Astrocyte (in vitro differentiated cells and primary cell): ENCODE data around the gene DNAAF8. TPM values are rescaled to one million over a fixed set of nuclear protein-coding genes. Genes with fewer than 3 reads are reported as not detected.

Experiments
- DNase-seq: peaks from one replicate; pipeline ENCODE4 v3.0.0-alpha.2; 2010; ENCODE audit warnings: low read depth
- FAIRE-seq: peaks from 2 replicates; lab custom pipeline; 2011; peaks lifted over from hg19 to GRCh38; lab: Jason Lieb, UNC
- H2AFZ ChIP-seq: 2 replicates; pipeline ENCODE4 v1.6.0; 2012; ENCODE audit warnings: low read depth, low read length, inconsistent platforms
- H3K27ac ChIP-seq: 2 replicates; pipeline ENCODE4 v1.5.1; 2011; ENCODE audit warnings: low read depth, low read length, inconsistent platforms
- H3K27me3 ChIP-seq: 2 replicates; pipeline ENCODE4 v1.6.0; 2011; ENCODE audit warnings: low read length, inconsistent platforms; ENCODE audit not compliant: insufficient read depth
- H3K36me3 ChIP-seq: 2 replicates; pipeline ENCODE4 v1.5.1; 2011; ENCODE audit warnings: low read length, inconsistent platforms; ENCODE audit not compliant: insufficient read depth
- H3K4me1 ChIP-seq: 2 replicates; pipeline ENCODE4 v1.5.1; 2011; ENCODE audit warnings: low read length, inconsistent platforms; ENCODE audit not compliant: insufficient read depth
- H3K4me2 ChIP-seq: 2 replicates; pipeline ENCODE4 v1.6.0; 2012; ENCODE audit warnings: low read length, inconsistent platforms
- H3K4me3 ChIP-seq: 2 replicates; pipeline ENCODE4 v1.5.1; 2011; ENCODE audit warnings: low read depth, mild to moderate bottlenecking, low read length, inconsistent platforms; ENCODE audit not compliant: insufficient read depth
- H3K79me2 ChIP-seq: 2 replicates; pipeline ENCODE4 v1.6.0; 2012; ENCODE audit warnings: mild to moderate bottlenecking, low read length, inconsistent platforms; ENCODE audit not compliant: insufficient read depth
- H3K9ac ChIP-seq: 2 replicates; pipeline ENCODE4 v1.6.0; 2012; ENCODE audit warnings: mild to moderate bottlenecking, low read length, inconsistent platforms
- H3K9me3 ChIP-seq: 2 replicates; pipeline ENCODE4 v1.5.1; 2012; ENCODE audit warnings: low read depth, mild to moderate bottlenecking, low read length, inconsistent platforms; ENCODE audit not compliant: insufficient read depth
- H4K20me1 ChIP-seq: 2 replicates; pipeline ENCODE4 v1.6.0; 2012; ENCODE audit warnings: low read length, inconsistent platforms; ENCODE audit not compliant: insufficient read depth
- H3K27ac Mint-ChIP-seq: one replicate; pipeline ENCODE4 v1.8.0; 2021; ENCODE audit warnings: mild to moderate bottlenecking, mixed read lengths; ENCODE audit not compliant: unreplicated experiment
- H3K27me3 Mint-ChIP-seq: one replicate; pipeline ENCODE4 v1.8.0; 2021; ENCODE audit warnings: low read depth, mixed read lengths; ENCODE audit not compliant: unreplicated experiment
- H3K36me3 Mint-ChIP-seq: one replicate; pipeline ENCODE4 v1.8.0; 2021; ENCODE audit warnings: low read depth, mixed read lengths; ENCODE audit not compliant: unreplicated experiment
- H3K4me1 Mint-ChIP-seq: one replicate; pipeline ENCODE4 v1.8.0; 2021; ENCODE audit warnings: low read depth, mixed read lengths; ENCODE audit not compliant: unreplicated experiment
- H3K4me3 Mint-ChIP-seq: one replicate; pipeline ENCODE4 v1.8.0; 2021; ENCODE audit warnings: mild to moderate bottlenecking, moderate library complexity, mixed read lengths; ENCODE audit not compliant: unreplicated experiment
- H3K9me3 Mint-ChIP-seq: one replicate; pipeline ENCODE4 v1.8.0; 2021; ENCODE audit warnings: mild to moderate bottlenecking, mixed read lengths; ENCODE audit not compliant: unreplicated experiment
- EZH2 ChIP-seq: IDR thresholded peaks from 2 replicates; pipeline ENCODE4 v1.6.1; 2012; ENCODE audit warnings: mild to moderate bottlenecking, low read length, inconsistent platforms; ENCODE audit not compliant: insufficient read depth
- total RNA-seq: library from RNA; stranded (reverse); gene quantifications from 2 replicates; pipeline ENCODE4 v1.2.1, GENCODE V29; 2021
- TF ChIP-seq, protein P1 (sequence below): IDR thresholded peaks from 2 replicates; pipeline ENCODE4 v1.5.1; 2011; ENCODE audit warnings: low read depth, mild to moderate bottlenecking, inconsistent platforms, low read length, moderate library complexity; ENCODE audit not compliant: insufficient read depth

DNAAF8 gene
- total RNA-seq, 1 donor from 2014 or later: 2.7 TPM

DNA sequence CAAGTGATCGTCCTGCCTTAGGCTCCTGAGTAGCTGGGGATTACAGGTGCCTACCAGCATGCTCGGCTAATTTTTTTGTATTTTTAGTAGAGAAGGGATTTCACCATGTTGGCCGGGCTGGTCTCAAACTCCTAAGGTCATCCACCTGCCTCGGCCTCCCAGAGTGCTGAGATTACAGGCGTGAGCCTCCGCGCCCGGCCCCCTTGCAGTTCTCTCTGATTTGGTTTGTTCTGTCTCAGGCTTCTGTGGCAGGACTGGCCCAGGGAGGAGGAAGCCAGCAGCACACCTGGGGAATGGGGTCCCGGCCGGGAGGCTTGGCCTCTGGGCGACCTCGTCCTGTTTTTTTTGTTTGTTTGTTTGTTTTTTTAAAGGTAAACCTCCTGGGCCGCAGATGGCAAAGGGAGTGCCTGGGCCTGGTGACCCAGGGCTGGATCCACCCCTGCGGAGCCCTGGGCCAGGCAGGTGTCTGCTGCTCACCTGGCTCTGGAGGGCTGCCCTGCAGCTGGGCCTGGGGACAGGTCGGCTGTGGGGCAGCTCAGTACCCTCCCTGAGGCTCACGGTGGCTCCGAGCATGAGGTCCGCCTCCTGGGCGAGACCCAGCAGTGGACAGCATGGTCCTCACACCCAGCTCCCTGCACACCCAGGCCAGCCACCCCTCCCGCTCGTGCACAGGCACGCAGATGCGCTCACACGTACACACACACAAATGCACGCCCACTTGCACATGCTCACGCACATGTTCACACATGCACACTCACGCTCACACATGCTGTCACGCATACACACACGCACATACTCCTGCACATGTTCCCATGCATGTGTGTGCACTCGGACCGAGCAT lies 44.3 kb upstream of the DNAAF8 start:
- Mint-ChIP-seq H3K4me3 (no peak overlapping the region), H3K36me3 (peaks cover 2% of the 10 kb centered on the region), H3K9me3 (no peaks in the 10 kb centered on the region), H3K27ac (no peak overlapping the region), H3K27me3 (no peaks in the 10 kb centered on the region), H3K4me1 (peaks cover under 1% of the 10 kb centered on the region)
- no peaks in the 10 kb centered on the region for H3K27me3 ChIP-seq
- peaks cover 9% of the 10 kb centered on the region for H4K20me1 ChIP-seq
- no peaks in the 10 kb centered on the region for H3K36me3 ChIP-seq
- no peak overlapping the region for H3K4me2 ChIP-seq
- H3K4me3 ChIP-seq: no peak overlapping the region
- H3K79me2 ChIP-seq: peaks cover 10% of the 10 kb centered on the region
- H3K9me3 ChIP-seq: no peaks in the 10 kb centered on the region
- DNase-seq: no peak
- no peak overlapping the region for H2AFZ ChIP-seq
- no peak for TF ChIP-seq EZH2
- TF ChIP-seq, protein P1, sequence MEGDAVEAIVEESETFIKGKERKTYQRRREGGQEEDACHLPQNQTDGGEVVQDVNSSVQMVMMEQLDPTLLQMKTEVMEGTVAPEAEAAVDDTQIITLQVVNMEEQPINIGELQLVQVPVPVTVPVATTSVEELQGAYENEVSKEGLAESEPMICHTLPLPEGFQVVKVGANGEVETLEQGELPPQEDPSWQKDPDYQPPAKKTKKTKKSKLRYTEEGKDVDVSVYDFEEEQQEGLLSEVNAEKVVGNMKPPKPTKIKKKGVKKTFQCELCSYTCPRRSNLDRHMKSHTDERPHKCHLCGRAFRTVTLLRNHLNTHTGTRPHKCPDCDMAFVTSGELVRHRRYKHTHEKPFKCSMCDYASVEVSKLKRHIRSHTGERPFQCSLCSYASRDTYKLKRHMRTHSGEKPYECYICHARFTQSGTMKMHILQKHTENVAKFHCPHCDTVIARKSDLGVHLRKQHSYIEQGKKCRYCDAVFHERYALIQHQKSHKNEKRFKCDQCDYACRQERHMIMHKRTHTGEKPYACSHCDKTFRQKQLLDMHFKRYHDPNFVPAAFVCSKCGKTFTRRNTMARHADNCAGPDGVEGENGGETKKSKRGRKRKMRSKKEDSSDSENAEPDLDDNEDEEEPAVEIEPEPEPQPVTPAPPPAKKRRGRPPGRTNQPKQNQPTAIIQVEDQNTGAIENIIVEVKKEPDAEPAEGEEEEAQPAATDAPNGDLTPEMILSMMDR: no peak
- no peak overlapping the region for H3K27ac ChIP-seq
- H3K4me1 ChIP-seq: peaks cover 8% of the 10 kb centered on the region
- no peak overlapping the region for H3K9ac ChIP-seq
- no peak for FAIRE-seq

GRCh38 chr16:4690946-4691665 lies 43.2 kb upstream of the DNAAF8 start:
- Histone ChIP-seq H3K9me3 (no peaks in the 10 kb centered on the region), H3K79me2 (peaks cover 16% of the 10 kb centered on the region), H3K27me3 (no peaks in the 10 kb centered on the region), H3K36me3 (peaks cover 8% of the 10 kb centered on the region), H2AFZ (no peak overlapping the region), H3K4me2 (no peak overlapping the region), H4K20me1 (peaks cover 19% of the 10 kb centered on the region), H3K9ac (no peak overlapping the region), H3K4me1 (peaks cover 10% of the 10 kb centered on the region), H3K27ac (no peak overlapping the region), H3K4me3 (no peak overlapping the region)
- TF ChIP-seq EZH2: no peak
- TF ChIP-seq, protein P1: no peak
- no peak overlapping the region for H3K27ac Mint-ChIP-seq
- peaks cover 3% of the 10 kb centered on the region for H3K36me3 Mint-ChIP-seq
- no peaks in the 10 kb centered on the region for H3K27me3 Mint-ChIP-seq
- H3K9me3 Mint-ChIP-seq: no peaks in the 10 kb centered on the region
- no peak for FAIRE-seq
- no peak for DNase-seq
- no peak overlapping the region for H3K4me3 Mint-ChIP-seq
- H3K4me1 Mint-ChIP-seq: peaks cover 6% of the 10 kb centered on the region
